Measurements from ENCODE around the gene ABCC6.

Gene ABCC6

DNA sequence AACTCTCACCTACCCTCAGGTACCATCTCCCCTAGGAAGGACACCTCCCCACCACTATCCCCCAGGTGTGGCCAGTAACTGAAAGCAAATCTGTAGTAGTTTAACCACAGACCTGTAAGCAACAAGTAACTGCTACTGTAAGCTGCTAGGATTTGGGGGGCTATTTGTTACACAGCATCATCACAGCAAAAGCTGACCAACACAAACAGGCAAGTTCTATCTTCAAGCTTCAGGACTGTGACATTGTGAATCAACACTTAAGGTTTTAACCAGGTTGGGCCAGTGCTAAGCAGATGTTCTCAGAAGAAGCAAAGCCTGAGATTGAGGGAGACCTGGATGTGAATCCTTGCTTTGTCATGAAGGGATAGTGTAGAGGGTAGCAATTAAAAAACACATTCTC, 47.0 kb downstream of the ABCC6 start:
- TF ChIP-seq, protein P1, sequence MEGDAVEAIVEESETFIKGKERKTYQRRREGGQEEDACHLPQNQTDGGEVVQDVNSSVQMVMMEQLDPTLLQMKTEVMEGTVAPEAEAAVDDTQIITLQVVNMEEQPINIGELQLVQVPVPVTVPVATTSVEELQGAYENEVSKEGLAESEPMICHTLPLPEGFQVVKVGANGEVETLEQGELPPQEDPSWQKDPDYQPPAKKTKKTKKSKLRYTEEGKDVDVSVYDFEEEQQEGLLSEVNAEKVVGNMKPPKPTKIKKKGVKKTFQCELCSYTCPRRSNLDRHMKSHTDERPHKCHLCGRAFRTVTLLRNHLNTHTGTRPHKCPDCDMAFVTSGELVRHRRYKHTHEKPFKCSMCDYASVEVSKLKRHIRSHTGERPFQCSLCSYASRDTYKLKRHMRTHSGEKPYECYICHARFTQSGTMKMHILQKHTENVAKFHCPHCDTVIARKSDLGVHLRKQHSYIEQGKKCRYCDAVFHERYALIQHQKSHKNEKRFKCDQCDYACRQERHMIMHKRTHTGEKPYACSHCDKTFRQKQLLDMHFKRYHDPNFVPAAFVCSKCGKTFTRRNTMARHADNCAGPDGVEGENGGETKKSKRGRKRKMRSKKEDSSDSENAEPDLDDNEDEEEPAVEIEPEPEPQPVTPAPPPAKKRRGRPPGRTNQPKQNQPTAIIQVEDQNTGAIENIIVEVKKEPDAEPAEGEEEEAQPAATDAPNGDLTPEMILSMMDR (IDR thresholded peaks at IDR 0.05): no peak

DNA sequence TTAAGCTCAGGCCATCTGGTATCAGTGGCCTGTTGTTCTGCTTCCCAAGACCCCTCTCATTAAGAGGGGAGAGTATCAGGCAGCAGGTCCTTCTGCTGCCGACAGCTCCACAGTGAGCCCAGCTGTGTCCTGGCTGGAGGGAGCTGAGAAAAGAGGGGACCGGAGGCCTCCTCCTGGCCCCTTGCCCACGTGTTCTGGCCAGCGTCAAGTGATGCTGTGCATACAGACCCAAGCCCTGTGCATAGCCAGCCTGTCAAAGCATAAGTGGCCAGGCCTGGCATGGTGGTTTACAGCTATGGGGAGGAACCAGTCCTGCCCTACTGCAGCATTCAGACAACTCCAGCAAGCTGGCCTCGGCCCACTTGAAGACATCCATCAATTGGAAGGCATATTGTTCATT, 48.0 kb downstream of the ABCC6 start:
- TF ChIP-seq, protein P1 (IDR thresholded peaks at IDR 0.05): no peak

DNA sequence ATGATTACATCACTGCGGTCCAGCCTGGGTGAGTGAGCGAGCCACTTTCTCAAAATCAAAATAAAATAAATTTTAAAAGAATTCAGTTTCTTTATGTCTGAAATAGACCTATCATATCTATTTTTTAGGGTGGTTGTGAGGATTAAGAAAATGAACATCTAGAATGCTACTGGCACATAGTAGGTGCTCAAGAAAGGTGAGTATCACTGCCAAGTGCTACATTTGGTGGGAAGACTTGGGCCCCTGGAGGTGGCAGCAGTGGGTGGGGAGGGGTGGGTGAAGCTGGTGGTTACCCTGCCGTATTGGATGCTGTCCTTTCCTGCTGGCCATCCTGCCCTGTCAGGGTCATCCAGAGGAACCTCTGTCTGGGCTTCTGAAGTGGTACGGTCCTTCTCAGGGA, 50.3 kb downstream of the ABCC6 start:
- TF ChIP-seq, protein P1 (IDR thresholded peaks at IDR 0.05): no peak

DNA sequence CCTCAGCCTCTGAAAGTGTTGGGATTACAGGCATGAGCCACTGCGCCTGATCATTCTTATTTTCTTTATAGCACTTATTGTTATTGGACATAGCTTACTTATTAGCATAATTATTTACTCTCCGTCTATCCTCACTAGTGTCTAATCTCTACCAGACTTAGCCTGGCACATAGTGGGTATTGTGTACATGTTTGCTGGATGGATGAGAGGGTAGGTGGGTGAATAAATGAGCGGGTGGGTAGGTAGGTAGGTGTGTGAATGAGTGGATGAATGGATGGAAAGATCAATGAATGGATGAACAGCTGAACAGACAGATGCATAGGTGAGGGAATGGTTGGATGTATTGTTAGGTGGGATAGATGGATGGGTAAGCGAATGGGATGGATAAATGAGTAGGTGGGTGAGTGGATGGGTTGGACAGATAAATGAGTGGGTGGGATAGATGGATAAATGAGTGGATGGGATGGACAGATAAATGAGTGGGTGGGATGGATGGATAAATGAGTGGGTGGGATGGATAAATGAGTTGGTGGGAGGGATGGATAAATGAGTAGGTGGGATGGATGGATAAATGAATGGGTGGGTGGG, 51.9 kb downstream of the ABCC6 start:
- TF ChIP-seq, protein P1 (IDR thresholded peaks at IDR 0.05): no peak

DNA sequence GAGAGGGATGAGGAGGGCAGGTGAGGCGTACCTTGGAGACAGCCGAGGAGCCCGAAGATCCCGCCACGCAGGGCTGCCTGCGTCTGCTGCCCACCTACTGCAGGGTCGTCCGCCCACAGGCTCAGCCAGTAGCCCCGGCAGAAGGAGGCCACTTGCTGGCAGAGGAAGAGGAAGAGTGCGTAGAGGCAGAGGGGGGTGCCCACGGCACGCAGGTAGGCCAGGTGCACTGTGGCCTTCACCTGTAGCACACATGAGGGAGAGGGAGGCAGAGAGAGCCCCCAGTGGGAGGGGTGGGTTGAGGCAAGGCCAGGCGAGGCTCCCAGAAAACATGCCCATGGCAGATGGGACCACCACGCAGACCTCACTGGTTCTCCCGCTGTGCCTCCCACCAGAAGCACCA, 53.7 kb downstream of the ABCC6 start:
- TF ChIP-seq, protein P1 (IDR thresholded peaks at IDR 0.05): no peak

DNA sequence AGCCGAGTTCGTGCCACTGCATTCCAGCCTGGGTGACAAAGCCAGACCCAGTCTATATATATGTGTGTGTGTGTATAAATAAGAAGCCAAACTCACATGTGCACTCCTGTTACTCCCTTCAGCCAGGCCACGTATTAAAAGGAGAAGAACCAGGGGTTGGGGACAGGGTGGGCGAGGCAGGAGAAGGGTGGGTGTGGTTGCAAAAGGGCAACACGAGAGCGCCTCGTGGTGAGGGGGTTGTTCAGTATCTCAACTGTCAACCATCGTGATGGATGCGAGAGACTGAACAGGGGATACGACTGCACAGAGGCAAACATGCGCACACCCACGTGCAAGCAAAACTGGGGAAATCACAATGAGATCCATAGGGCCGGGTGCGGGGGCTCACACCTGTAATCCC, 54.9 kb downstream of the ABCC6 start:
- TF ChIP-seq, protein P1 (IDR thresholded peaks at IDR 0.05): no peak

DNA sequence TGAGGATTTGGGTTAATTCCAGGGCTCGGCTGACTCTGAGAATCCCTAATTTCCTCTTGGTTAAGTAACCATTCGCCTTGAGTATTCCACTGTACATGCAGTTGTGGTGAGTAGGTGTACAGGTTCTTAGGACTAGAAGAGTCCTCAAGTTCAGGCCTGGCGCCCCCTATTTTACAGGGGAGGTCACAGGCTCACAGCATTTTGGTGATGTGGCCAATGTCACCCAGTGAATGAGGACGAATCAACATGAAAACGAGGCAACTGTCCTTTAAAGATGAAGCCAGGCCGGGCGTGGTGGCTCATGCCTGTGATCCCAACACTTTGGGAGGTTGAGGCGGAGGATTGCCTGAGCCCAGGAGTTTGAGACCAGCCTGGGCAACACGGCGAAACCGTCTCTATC, 55.4 kb downstream of the ABCC6 start:
- TF ChIP-seq, protein P1 (IDR thresholded peaks at IDR 0.05): no peak

DNA sequence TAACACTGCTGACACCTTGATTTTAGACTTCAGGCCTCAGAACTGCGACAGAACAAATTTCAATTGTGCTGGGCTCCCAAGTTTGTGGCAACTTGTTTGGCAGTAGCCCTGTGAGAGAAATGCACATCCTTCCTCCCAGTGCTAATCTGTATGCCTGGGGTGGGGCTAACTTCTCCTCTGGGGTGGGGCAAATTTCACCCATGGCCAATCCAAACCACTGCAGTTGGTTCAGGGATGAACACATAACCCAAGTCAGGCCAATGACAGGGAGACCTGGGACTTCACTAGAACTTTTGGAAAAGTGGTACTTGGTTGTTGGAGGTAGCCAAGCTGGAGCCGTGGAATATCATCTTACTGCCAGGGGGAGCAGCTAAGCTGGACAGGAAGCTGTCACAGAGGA, 56.3 kb downstream of the ABCC6 start:
- TF ChIP-seq, protein P1 (IDR thresholded peaks at IDR 0.05): no peak

All from LNCAP (cell line).